Endometrial microvascular endothelial cells (primary cell): Measurements from ENCODE around the gene EMP1. TPM values are rescaled to one million over a fixed set of nuclear protein-coding genes. Genes with fewer than 3 reads are reported as not detected.

Experiments used
- in situ Hi-C: cut with HindIII; loops from 2 replicates; pipeline ENCODE4 v1.10.0; 2017; ENCODE audit warnings: low sequenced_read_pairs, low pct_unique_long_range_greater_than_20kb; ENCODE audit errors: inconsistent ontology term
- total RNA-seq: library from RNA; depleted of rRNA; stranded (reverse); fragments of >200 nt; gene quantifications from one replicate; pipeline ENCODE4 v1.2.3, GENCODE V29; 2015; ENCODE audit errors: inconsistent ontology term

EMP1 gene
- 973 TPM for total RNA-seq

DNA sequence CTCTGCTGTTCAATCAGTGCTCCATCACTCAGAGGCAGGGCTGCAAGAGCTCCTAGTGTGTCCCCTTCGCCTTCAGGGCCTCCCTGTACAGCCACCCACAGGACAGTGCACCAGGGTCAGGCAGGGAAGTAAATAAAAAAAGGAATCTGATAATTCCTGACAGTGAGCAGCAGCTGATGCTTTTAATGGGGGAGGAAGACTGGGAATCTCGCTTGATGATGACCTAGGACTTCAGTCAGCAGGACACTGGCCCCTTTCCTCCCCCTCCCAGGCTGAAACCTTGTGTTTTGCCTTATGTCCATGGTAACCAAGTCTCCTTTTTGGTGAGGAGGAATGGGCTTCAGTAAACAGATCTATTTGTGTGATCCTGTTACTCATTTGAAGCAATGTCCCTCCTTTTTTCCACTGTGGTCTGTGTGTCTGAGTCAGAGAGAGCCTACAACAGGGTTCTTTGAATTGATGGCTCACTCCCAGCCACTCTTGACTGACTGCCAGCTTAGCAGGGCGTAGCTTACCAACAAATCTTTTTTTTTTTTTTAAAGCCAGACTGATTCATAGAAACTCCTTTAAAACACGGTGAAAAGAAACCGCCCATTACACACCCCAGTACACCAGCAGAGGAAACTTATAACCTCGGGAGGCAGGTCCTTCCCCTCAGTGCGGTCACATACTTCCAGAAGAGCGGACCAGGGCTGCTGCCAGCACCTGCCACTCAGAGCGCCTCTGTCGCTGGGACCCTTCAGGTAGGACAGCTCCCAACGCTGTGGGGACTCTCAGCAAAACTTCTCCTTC, at the start of gene EMP1:
EMP1 (plus strand) TSS at position 597 of the 792 bp plus-strand sequence. CDS start 14,785 bp downstream, outside the sequence.
- in situ Hi-C loops: no loop called here

- in situ Hi-C loops: no loop called here
These were observed 48.6 kb upstream of the EMP1 start for GRCh38 chr12:13147688-13148484.

- in situ Hi-C loops: no loop called here
These were observed 48.1 kb upstream of the EMP1 start for GRCh38 chr12:13148485-13148847.

DNA sequence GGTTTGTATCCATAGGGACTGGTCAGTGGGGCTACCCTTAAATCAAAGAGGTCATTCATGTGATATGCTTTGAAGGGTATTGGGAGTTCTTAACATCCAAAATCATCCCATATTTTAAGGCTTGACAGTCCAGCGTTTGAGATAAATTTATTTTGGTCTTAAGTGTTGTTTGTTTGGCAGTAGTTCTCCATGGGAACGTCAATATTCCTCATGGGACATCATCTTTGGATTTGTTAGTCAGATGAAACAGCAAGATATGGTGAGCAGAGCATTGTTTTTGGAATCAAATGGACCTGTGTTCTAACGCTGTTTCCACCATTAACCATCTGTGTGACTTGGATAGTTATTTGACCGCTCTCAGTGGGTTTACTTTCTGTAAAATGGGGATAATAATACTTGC, 47.1 kb upstream of the EMP1 start:
- in situ Hi-C loops: no loop called here

- in situ Hi-C loops: no loop called here
These were observed 44.2 kb upstream of the EMP1 start for GRCh38 chr12:13152281-13152680.

GRCh38 chr12:13152756-13153155, 43.8 kb upstream of the EMP1 start:
- in situ Hi-C loops: no loop called here

GRCh38 chr12:13153180-13153579, 43.3 kb upstream of the EMP1 start:
- in situ Hi-C loops: no loop called here

DNA sequence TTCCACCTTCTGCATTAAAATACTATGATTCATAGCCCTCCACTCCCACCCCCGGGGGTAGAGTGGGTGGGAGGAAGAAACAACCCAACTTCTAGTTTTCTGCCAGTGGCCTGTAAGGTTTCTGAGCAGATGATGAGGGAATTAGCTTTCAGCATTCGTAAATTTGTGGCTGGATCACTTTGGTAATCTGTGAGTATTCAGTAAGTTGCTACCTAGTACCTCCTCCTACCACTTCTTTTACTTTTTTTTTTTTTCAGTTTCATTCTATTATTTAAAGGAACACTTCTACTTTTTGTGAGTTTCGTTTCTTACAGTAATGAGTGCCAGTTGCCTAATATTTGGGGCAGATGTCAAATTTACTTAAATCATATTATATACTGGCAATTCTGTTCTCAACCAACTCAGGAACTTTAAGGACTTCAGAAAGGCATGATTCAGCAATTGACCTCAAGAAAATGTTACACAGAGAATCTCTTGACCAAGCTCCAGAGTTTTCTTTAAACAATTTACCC, 42.4 kb upstream of the EMP1 start:
- in situ Hi-C loops: no loop called here

GRCh38 chr12:13154831-13155230, 41.7 kb upstream of the EMP1 start:
- in situ Hi-C loops: no loop called here

- in situ Hi-C loops: no loop called here
These were observed 40.2 kb upstream of the EMP1 start for GRCh38 chr12:13156277-13156676.

DNA sequence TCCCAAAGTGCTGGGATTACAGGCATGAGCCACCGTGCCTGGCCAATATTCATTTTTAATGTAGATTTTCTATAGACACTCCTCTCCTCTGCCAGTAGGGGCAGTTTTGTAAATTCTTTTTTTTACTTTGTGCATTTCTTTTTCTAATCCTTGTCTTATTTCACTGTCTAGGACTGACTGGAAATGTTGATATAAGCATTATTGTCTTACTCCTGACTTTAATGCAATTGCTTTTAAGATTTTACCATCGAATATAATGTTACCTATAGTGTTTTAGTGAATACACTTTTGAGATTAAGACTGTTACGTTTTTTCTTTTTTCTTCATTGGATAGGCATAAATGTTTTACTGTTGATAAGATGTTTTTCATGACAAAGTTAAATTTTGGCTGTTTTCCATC, 35.4 kb upstream of the EMP1 start:
- in situ Hi-C loops: no loop called here

DNA sequence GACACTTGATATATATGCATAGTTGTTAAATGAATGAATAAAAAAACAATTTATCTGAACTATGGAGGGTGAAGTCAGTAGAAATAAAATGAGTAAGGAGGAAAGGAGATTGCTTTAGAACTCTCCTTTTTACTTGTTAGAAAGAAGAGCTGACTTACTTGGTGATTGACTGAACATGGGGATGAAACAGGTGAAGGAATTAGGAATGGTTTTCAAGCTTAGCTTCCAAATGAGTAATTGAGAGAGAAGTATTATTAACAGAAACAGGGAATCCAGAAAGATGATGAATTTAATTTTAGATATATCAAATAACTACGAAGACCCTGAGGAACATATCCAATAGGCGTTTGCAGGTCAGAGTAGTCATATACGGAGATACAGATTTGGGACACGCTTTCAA, 33.6 kb upstream of the EMP1 start:
- in situ Hi-C loops: no loop called here

DNA sequence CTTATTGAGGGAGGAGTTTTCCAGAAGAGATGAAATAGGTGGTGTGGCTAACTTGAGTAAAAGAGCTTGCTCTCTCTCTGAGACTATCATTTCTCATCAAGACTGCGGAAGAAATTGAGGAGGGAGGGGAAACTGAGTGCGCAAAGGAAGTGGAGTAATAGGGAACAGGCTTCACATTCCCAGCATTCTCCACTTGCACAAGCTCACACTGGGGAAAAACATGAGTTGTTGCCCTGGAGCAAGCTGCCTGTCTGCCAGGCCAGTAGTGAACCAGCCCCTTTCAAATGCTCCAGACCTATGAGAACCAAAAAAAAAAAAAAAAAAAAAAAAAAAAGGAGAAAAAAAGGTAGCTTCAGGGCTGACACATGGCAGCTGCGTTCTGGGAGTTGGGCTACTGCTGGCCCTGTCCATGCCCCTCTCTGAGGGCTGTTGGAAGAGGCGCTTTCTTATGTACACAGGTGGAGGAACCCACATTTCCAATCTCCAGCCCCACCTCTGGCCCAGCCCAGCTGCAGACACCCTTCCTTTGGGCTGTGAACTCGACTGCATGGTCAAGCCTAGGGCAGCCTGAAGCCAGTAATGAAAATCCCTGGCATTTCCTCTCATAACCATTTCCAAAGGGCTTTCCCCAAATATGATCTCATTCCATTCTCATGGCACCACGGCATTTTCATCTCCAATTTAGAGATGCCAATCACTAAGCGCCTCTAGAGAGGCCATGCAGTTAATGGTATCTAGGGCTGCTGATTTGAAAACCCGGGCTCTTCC, 32.5 kb upstream of the EMP1 start:
- in situ Hi-C loops: no loop called here

GRCh38 chr12:13164921-13165616, 31.5 kb upstream of the EMP1 start:
- in situ Hi-C loops: no loop called here

DNA sequence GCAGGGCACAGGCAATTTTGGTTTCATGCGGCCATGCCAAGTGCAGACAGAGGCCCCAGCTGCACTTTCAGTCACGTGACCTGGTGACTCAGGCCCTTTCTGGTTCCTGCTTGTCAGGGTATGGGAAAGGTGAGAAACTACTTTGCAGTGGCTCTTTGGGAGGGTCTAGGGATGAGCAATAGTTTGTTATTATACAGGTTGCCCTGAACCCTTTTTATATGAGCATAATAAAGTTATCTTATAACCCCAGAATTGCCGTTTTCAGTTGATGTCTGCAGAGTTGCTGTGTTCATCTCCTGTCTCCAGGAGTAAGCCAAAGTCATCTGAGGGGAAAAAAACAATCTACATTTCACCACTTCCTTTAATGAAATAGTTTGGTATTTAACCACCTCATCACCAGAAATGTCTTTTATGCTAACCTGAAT, 30.9 kb upstream of the EMP1 start:
- in situ Hi-C loops: no loop called here

DNA sequence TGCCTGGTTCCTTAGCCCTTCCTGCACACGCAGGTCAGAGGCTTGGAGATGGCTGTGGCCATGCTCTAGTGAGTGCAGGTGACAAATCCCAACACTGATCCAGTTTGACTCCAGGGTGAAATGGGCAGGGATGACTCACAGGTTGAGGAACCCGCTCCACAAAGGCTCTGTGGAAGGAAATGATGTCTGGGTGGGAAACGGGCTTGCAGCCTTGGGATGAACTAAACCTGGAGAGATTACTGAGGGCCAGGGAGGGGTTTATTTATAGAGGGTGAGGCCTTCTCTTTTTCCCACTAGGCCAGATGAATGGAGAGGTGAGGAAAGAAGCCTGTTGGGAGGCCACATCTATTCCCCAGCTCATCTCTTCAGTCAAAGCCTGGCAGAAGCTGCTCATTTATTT, 29.3 kb upstream of the EMP1 start:
- in situ Hi-C loops: no loop called here

DNA sequence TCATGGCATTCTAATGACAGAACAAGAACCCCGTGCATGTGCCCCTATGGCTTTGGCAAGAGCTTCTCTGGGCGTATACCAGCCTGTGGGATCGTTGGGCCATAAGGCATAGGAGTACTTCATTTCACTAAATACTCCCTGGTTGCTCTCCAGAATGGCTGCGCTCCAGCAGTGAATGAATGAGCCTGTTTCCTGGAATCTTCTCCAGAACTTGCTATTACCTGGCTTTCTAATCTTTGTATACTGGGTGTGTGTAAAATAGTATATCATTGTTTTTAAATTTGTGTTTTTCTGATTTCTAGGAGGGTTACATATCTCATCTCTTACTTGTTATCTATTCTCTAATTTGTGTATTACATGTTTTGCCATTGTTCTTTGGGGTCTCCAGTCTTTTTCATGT, 28.6 kb upstream of the EMP1 start:
- in situ Hi-C loops: no loop called here

GRCh38 chr12:13169272-13169671, 27.3 kb upstream of the EMP1 start:
- in situ Hi-C loops: no loop called here
